Panc1 (cell line): ENCODE measurements around the gene ZNF256.

ENCODE experiments used
- POLR2AphosphoS5 ChIP-seq: IDR thresholded peaks from 2 replicates; pipeline ENCODE4 v1.6.1; 2012; ENCODE audit warnings: mild to moderate bottlenecking, low read depth, low read length, moderate library complexity
- REST ChIP-seq, 2 experiments: IDR thresholded peaks; 2 replicates each; pipeline ENCODE4 v1.6.1; 2011 to 2012; ENCODE audit warnings: low read depth in 2 of 2, control low read depth in 1 of 2, low read length in 1 of 2, mild to moderate bottlenecking in 1 of 2, moderate library complexity in 1 of 2; ENCODE audit not compliant: insufficient read depth in 1 of 2
- TF ChIP-seq, protein P1 (sequence below): fragments of 450-650 bp; IDR thresholded peaks from 2 replicates; pipeline ENCODE4 v1.5.1; 2017; ENCODE audit warnings: mild to moderate bottlenecking

DNA sequence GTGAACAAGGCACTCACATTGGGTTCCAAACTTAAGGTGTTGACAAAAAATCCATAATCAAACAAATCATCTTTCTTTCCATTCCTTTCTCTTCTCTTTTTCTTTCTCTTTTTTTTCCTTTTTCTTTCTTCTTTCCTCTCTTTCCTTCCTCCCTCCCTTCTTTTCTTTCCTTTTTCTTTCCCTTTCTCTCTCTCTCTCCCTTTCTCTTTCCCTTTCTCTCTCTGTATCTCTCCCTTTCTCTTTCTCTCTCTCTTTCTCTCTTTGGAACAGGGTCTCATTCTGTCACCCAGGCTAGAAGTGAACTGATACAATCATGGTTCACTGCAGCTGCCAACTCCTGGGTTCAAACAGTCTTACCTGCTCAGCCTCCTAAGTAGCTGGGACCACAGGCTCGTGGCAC is 14.3 kb upstream of the ZNF256 start:
- TF ChIP-seq, protein P1, sequence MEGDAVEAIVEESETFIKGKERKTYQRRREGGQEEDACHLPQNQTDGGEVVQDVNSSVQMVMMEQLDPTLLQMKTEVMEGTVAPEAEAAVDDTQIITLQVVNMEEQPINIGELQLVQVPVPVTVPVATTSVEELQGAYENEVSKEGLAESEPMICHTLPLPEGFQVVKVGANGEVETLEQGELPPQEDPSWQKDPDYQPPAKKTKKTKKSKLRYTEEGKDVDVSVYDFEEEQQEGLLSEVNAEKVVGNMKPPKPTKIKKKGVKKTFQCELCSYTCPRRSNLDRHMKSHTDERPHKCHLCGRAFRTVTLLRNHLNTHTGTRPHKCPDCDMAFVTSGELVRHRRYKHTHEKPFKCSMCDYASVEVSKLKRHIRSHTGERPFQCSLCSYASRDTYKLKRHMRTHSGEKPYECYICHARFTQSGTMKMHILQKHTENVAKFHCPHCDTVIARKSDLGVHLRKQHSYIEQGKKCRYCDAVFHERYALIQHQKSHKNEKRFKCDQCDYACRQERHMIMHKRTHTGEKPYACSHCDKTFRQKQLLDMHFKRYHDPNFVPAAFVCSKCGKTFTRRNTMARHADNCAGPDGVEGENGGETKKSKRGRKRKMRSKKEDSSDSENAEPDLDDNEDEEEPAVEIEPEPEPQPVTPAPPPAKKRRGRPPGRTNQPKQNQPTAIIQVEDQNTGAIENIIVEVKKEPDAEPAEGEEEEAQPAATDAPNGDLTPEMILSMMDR = no peak
- TF ChIP-seq REST (IDR thresholded peaks at IDR 0.05; ENCODE audit: insufficient read depth in 1 of 2, low read depth in 2 of 2, low read length in 1 of 2) (no peak), POLR2AphosphoS5 (no peak)
